ENCODE data around the gene DDX31.

Gene DDX31

GRCh38 chr9:132591244-132591643 is 78.5 kb downstream of the DDX31 start:
- DNase-seq = no peak

GRCh38 chr9:132590318-132591182 is 79.2 kb downstream of the DDX31 start:
- DNase-seq = no peak

- DNase-seq = no peak
Measured at GRCh38 chr9:132590037-132590317, 79.8 kb downstream of the DDX31 start.

GRCh38 chr9:132589148-132590036 is 80.4 kb downstream of the DDX31 start:
- no peak for DNase-seq

- no peak for DNase-seq
Measured at GRCh38 chr9:132588501-132589147, 81.2 kb downstream of the DDX31 start.

- no peak for DNase-seq
Measured at GRCh38 chr9:132588098-132588497, 81.7 kb downstream of the DDX31 start.

- no peak for DNase-seq
Measured at GRCh38 chr9:132587592-132587955, 82.2 kb downstream of the DDX31 start.

GRCh38 chr9:132586830-132587591 is 82.8 kb downstream of the DDX31 start:
- no peak for DNase-seq

- DNase-seq = no peak
Measured at GRCh38 chr9:132585954-132586829, 83.6 kb downstream of the DDX31 start.

- DNase-seq = no peak
Measured at GRCh38 chr9:132584601-132585560, 84.9 kb downstream of the DDX31 start.

- no peak for DNase-seq
Measured at GRCh38 chr9:132583584-132584304, 86.0 kb downstream of the DDX31 start.

- DNase-seq = no peak
Measured at GRCh38 chr9:132582786-132583583, 86.8 kb downstream of the DDX31 start.

GRCh38 chr9:132582276-132582785 is 87.5 kb downstream of the DDX31 start, which contains the start of gene BARHL1:
Gene BARHL1 (plus strand): TSS chr9:132582606. CDS start chr9:132582798, 192 bp downstream.
- no peak for DNase-seq

- no peak for DNase-seq
Measured at GRCh38 chr9:132579427-132579798, 90.4 kb downstream of the DDX31 start.

GRCh38 chr9:132578367-132578932 is 91.3 kb downstream of the DDX31 start:
- no peak for DNase-seq

- no peak for DNase-seq
Measured at GRCh38 chr9:132577119-132577518, 92.7 kb downstream of the DDX31 start.

- no peak for DNase-seq
Measured at GRCh38 chr9:132575811-132576210, 94.0 kb downstream of the DDX31 start.

GRCh38 chr9:132575005-132575609 is 94.7 kb downstream of the DDX31 start:
- peak; percentile 20 for DNase-seq

All from SHP77 treated with DMSO at 0.1 percent for 48 hours (cell line).